ENCODE results near the gene RPTOR.

Gene RPTOR

GRCh38 chr17:80616705-80617104 is 72.1 kb downstream of the RPTOR start:
- TF ChIP-seq CTCF (conservative IDR thresholded peaks at IDR 0.05; ENCODE audit: low read depth), result no peak
- ChIA-PET POLR2A (ENCODE audit: low non-redundant PET) (no interaction called here), CTCF (interaction anchor here (0.7 kb wide), 1 partner anchor 257 kb away, joined by 6 read pairs; no protein-coding TSS in a partner anchor)
- no peak for DNase-seq (ENCODE audit: low spot score)
- H3K27ac ChIP-seq, result no peak overlapping the region

- H3K27ac ChIP-seq, result peak overlapping the region; percentile 15; the same call in 1 of the 2 replicates
- TF ChIP-seq CTCF (conservative IDR thresholded peaks at IDR 0.05; ENCODE audit: low read depth), result no peak
- POLR2A ChIA-PET (ENCODE audit: low non-redundant PET), result no interaction called here
- CTCF ChIA-PET, result interaction anchor here (0.7 kb wide), 1 partner anchor 12 kb away, joined by 3 read pairs; no protein-coding TSS in a partner anchor
- no peak for DNase-seq (ENCODE audit: low spot score)
Observed at GRCh38 chr17:80618304-80618703, 73.7 kb downstream of the RPTOR start.

GRCh38 chr17:80619535-80620235 is 75.0 kb downstream of the RPTOR start:
- peak; percentile 96 for DNase-seq (ENCODE audit: low spot score)
- TF ChIP-seq CTCF (conservative IDR thresholded peaks at IDR 0.05; ENCODE audit: low read depth), result no peak
- ChIA-PET POLR2A (ENCODE audit: low non-redundant PET) (no interaction called here), CTCF (interaction anchor here (0.5 kb wide), 1 partner anchor 147 kb away, joined by 3 read pairs; no protein-coding TSS in a partner anchor)
- H3K27ac ChIP-seq, result peak overlapping the region; percentile 75

GRCh38 chr17:80621335-80621996 is 76.8 kb downstream of the RPTOR start:
- DNase-seq (ENCODE audit: low spot score), result no peak
- no peak for TF ChIP-seq CTCF (conservative IDR thresholded peaks at IDR 0.05; ENCODE audit: low read depth)
- CTCF ChIA-PET, result no interaction called here
- peak overlapping the region; percentile 8; the same call in 1 of the 2 replicates for H3K27ac ChIP-seq
- POLR2A ChIA-PET (ENCODE audit: low non-redundant PET), result no interaction called here

- TF ChIP-seq CTCF (conservative IDR thresholded peaks at IDR 0.05; ENCODE audit: low read depth), result no peak
- ChIA-PET CTCF (no interaction called here), POLR2A (ENCODE audit: low non-redundant PET) (no interaction called here)
- H3K27ac ChIP-seq, result peak overlapping the region; percentile 8; the same call in 1 of the 2 replicates
- no peak for DNase-seq (ENCODE audit: low spot score)
Observed at GRCh38 chr17:80621997-80622357, 77.3 kb downstream of the RPTOR start.

GRCh38 chr17:80624864-80625263 is 80.2 kb downstream of the RPTOR start:
- ChIA-PET CTCF (interaction anchor here (1.1 kb wide), 1 partner anchor 13 kb away, joined by 3 read pairs; no protein-coding TSS in a partner anchor), POLR2A (ENCODE audit: low non-redundant PET) (no interaction called here)
- no peak for DNase-seq (ENCODE audit: low spot score)
- TF ChIP-seq CTCF (conservative IDR thresholded peaks at IDR 0.05; ENCODE audit: low read depth), result no peak
- no peak overlapping the region for H3K27ac ChIP-seq

Measured in RWPE1 (cell line).